H1 (cell line): ENCODE results near the gene EFCAB8. TPM values are rescaled to one million over a fixed set of nuclear protein-coding genes. Genes with fewer than 3 reads are reported as not detected.

Experiments used
- ASH2L ChIP-seq: fragments of 200-600, 300-600 bp; sonication (generic); IDR thresholded peaks from one replicate; pipeline ENCODE4 v1.7.1; 2017; ENCODE audit warnings: low read length
- BRCA1 ChIP-seq: IDR thresholded peaks from 2 replicates; pipeline ENCODE4 v1.6.1; 2012; ENCODE audit warnings: low read depth, low read length, improper control_type of control experiment
- CHD7 ChIP-seq: fragments of 300-600 bp; sonication (generic); IDR thresholded peaks from 2 replicates; pipeline ENCODE4 v1.7.1; 2012; ENCODE audit warnings: low read length, moderate library complexity, mild to moderate bottlenecking, inconsistent platforms; ENCODE audit not compliant: insufficient replicate concordance
- CTBP2 ChIP-seq: IDR thresholded peaks from 2 replicates; pipeline ENCODE4 v1.7.0; 2011; ENCODE audit warnings: borderline replicate concordance, mild to moderate bottlenecking, moderate library complexity, mixed read lengths, low read length; ENCODE audit not compliant: insufficient read depth, insufficient read length
- EGR1 ChIP-seq: IDR thresholded peaks from 2 replicates; pipeline ENCODE4 v1.6.1; 2011; ENCODE audit warnings: low read depth, low read length, borderline replicate concordance
- EZH2 ChIP-seq: fragments of 200-600 bp; sonication (generic); IDR thresholded peaks from 2 replicates; pipeline ENCODE4 v1.7.1; 2012; ENCODE audit warnings: low read depth, mild to moderate bottlenecking, moderate library complexity, low read length, inconsistent platforms; ENCODE audit not compliant: severe bottlenecking
- JUN ChIP-seq: IDR thresholded peaks from 2 replicates; pipeline ENCODE4 v1.6.1; 2011; ENCODE audit warnings: low read depth, mild to moderate bottlenecking, improper control_type of control experiment, low read length
- RBBP5 ChIP-seq: IDR thresholded peaks from 2 replicates; pipeline ENCODE4 v1.7.1; 2012; ENCODE audit warnings: low read depth, mild to moderate bottlenecking, inconsistent platforms, low read length, moderate library complexity, borderline replicate concordance
- RFX5 ChIP-seq: IDR thresholded peaks from 2 replicates; pipeline ENCODE4 v1.6.1; 2011; ENCODE audit warnings: low read depth, low read length, improper control_type of control experiment, borderline replicate concordance
- SP1 ChIP-seq: IDR thresholded peaks from 2 replicates; pipeline ENCODE4 v1.6.1; 2011; ENCODE audit warnings: low read depth, low read length
- SP4 ChIP-seq: IDR thresholded peaks from 2 replicates; pipeline ENCODE4 v1.6.1; 2012; ENCODE audit warnings: low read length, inconsistent platforms
- SUZ12 ChIP-seq: fragments of 200-600 bp; sonication (generic); IDR thresholded peaks from 2 replicates; pipeline ENCODE4 v1.6.1; 2012; ENCODE audit warnings: mild to moderate bottlenecking, inconsistent platforms, low read length, moderate library complexity, mixed read lengths
- TCF12 ChIP-seq: IDR thresholded peaks from 2 replicates; pipeline ENCODE4 v1.6.1; 2011; ENCODE audit warnings: low read depth, mild to moderate bottlenecking, low read length
- polyA plus RNA-seq, 7 experiments: library from polyadenylated mRNA; depleted of rRNA in 3 of 7; stranded (reverse) in 5 of 7; unstranded in 2 of 7; fragments of >200 nt in 5 of 7; fragments of 200-250 nt in 2 of 7; gene quantifications; 1 replicate in 5 of 7; 2 replicates in 1 of 7; 4 replicates in 1 of 7; pipeline versions ENCODE4 v1.2.1 to v1.2.3, GENCODE V29; 2011 to 2013; ENCODE audit warnings: missing spikeins in 2 of 7, mixed read lengths in 2 of 7
- total RNA-seq: library from RNA; stranded (reverse); fragmentation: NEBNext Ultra II Directional; extraction: Animal tissue kit (Norgen Biotek cat#: 25700); gene quantifications from 2 replicates; pipeline ENCODE4 v1.2.1, GENCODE V29; 2021

EFCAB8 gene
- total and polyA plus RNA-seq, 2 of the 8 experiments (the other 6 are each of a cell fraction or from before 2014, with no cell fraction given) = 0.06 to 0.20 TPM

- no peak for TF ChIP-seq CHD7
- TF ChIP-seq EZH2 = no peak
- no peak for TF ChIP-seq TCF12
- no peak for TF ChIP-seq RFX5
- TF ChIP-seq JUN = no peak
- TF ChIP-seq SP1 = no peak
- TF ChIP-seq CTBP2 = no peak
- no peak for TF ChIP-seq RBBP5
- no peak for TF ChIP-seq SUZ12
- TF ChIP-seq EGR1 = no peak
- no peak for TF ChIP-seq SP4
- TF ChIP-seq BRCA1 = no peak
- no peak for TF ChIP-seq ASH2L
Measured at GRCh38 chr20:32830437-32830836, 28.3 kb upstream of the EFCAB8 start (continued).
